ENCODE measurements around the gene TCERG1L.

TCERG1L gene

GRCh38 chr10:131123496-131123895 lies 188.0 kb downstream of the TCERG1L start:
- DNase-seq, result no peak
- ATAC-seq, result no peak

GRCh38 chr10:131121511-131122035 lies 189.9 kb downstream of the TCERG1L start:
- no peak for ATAC-seq

GRCh38 chr10:131119626-131120355 lies 191.7 kb downstream of the TCERG1L start:
- DNase-seq (no peak), ATAC-seq (no peak)

More at GRCh38 chr10:131121511-131122035, 189.9 kb downstream of the TCERG1L start:
- no peak for DNase-seq

DNA sequence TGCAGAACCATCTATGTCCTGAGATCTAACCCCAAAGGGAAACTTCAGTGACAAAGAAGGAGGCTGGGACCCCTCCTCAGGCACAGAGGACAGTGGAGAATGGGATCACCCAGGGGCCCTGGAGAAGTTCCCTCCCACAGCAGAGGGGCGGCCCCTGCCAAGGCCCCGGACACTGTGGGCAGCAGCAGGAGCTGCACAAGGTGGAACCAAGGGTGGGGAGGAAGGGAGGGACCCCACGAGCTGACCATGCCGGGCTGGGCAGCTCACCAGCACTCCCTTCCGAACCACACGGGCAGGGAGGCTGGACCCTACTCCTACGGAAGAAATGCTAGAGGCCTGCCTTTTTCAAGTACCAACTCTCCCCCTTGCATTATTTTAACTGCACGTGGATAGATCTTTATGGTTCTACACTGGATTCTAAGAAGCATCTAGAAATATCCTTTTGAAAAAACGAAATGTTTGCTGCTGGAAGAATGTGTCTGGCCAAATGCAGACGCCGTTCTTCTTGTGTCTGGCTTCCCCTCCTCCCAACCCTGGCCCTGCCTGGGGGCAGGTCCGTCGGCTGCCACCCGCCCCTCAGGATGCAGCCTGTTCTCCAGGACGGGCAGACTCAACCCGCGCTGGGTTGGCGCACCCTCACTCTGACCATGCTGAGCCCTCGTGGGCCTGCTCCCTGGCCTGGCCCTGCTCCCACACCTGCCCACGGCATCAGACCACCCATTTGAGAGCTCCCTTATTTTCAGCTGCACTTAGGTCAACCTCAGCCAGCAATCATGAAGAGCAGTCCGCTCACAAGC lies 193.9 kb downstream of the TCERG1L start:
- DNase-seq (no peak), ATAC-seq (no peak)

DNA sequence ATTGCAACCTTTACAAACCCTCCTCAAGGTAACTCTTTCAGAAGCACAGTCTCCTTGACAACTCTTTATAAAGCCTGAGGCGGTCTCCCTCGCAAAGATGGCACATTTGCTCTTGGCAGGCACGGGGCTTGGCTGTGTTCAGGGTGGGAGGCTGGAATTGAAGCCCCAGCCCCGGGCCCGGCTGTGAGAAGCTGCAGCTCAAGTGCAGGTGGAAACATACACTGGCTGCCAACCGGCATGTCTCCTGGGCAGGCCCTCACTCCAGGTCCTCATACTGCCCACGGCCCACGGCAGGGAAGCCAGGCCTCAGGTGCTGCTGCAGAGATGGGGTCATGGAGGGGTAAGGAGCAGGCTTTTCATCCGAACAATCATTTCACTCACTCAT lies 194.5 kb downstream of the TCERG1L start:
- ATAC-seq, result no peak
- DNase-seq, result no peak

DNA sequence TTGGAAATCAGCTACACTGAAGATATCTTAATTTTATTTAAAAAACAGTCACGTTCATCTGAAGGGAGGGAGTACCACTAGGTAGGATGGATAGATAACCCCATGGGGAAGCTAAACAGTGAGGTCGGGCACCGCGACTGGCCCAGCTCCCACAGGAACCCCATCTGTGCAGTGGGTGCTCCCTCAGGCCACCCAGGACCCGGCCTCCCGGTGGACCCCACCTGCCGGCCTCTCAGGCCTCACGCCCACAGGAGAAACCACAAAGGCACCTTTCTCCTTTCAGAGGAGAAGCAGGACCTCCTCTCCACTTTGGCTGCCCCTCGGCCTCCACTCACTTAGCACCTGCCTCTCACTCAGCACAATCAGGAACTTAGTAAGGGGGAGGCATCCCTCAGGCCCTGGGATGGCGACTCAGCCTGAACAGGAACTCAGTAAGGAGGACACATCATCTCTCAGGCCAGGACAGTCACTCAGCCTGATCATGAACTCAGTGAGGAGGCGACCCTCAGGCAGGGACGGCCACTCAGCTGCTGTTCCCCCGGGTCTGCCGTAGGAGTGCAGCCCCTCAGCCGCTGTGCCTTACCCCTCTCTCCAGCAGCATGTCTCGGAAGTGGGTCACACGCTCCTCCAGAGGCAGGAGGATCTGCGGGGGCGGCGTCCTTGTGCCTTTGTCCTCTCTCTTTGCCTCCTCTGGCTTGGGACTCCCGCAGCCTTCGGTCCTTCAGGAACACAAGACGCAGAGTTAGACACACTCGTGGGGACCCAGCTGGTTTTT lies 195.1 kb downstream of the TCERG1L start:
- no peak for ATAC-seq
- no peak for DNase-seq

DNA sequence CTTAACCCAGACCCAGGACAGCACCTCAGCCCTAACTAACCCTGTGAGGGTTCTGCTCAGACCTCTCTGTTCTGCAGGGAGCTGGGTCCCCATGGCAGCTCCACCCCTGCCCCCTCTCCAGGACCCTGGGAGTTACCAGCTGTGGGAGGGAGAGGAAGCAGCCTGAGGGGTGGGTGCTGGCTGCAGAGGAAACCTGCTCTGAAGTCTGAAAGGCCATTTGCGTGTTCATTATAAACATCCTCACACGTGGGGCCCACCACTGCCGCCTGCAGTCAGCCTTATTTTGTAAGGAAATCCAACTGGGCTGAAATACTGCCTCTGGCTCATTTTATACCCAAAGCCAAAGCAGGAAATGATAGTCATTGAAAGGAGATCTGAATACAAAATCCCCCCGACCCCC lies 195.7 kb downstream of the TCERG1L start:
- ATAC-seq, result no peak
- DNase-seq, result no peak

- DNase-seq, result no peak
- ATAC-seq, result no peak
These were observed 196.2 kb downstream of the TCERG1L start for GRCh38 chr10:131115321-131115720.

- ATAC-seq (no peak), DNase-seq (no peak)
These were observed 196.7 kb downstream of the TCERG1L start for GRCh38 chr10:131114846-131115245.

DNA sequence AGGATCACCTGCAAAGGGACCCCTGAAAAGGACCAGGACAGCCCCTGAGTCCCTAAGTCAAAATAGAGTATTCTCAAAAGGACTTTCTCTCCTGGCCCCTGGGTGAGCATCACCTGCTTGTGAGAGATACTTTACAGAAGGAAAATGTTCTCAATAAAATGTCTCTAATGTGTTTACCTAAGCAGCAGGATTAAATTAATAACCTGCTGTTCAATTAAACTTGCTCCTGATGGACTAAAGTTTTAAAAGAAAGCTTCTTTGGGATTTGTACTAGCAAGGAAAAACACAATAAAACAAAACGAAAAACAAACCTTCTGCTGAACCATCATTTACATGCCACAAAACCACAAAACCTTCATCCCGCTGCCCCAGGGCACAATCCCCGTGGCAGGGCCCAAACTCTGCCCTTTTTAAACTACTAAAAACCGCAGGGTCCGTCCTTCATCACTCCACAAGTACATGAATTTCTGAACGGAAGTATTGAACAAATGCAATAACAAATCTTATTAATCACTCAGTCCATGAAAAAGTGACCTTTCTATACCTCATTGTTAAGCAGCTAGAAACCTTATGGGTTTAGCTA lies 197.7 kb downstream of the TCERG1L start:
- ATAC-seq, result no peak
- DNase-seq, result no peak

GRCh38 chr10:131113165-131113564 lies 198.4 kb downstream of the TCERG1L start:
- no peak for DNase-seq
- ATAC-seq, result no peak

- DNase-seq (no peak), ATAC-seq (no peak)
These were observed 198.8 kb downstream of the TCERG1L start for GRCh38 chr10:131112691-131113090.

- DNase-seq (no peak), ATAC-seq (no peak)
These were observed 199.9 kb downstream of the TCERG1L start for GRCh38 chr10:131111471-131112080.

DNA sequence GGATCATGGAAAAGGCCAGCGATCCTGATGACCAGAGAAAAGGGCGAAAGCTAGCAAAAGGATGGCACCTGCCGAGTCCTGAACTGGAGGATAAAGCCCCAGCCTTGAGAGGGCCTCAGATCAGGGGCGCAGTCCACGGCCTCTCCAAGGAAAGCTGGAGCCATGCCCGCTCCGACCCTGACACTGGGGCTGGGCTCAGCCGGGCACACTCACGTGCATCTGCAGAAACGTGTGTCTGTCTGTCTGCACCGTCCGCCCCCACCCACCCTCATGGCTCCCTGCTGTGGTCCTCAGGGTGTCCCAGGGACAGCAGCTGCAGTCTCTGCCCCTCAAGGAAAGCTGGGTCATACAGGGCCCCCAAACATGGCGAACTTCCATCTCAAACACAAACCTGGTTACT lies 200.5 kb downstream of the TCERG1L start:
- ATAC-seq (no peak), DNase-seq (no peak)

DNA sequence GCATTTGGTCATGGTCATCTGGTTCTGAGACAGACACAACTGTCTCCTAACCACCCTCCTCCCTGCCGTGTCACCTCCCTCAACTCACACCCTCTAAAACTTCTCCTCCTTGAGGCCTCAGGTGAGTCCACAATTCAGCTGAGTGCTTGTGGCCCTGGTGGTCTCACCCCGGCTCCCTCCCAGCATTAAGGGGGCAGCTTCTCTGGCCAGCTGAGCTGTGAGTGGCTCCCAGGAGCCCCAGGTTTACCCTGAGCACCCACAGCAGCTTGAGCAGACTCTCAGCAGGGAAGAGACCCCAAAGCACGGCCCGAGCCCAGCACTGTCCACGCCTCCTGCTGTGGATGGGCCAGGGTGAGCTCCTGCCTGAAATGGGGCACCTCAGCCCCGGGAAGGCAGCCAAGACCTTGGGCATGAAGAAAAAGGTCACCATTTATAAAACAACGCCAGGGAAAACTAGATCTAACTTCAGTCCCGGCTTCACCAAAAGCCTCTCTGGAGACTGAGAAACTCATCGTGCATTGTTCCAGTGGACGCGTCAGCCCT lies 201.2 kb downstream of the TCERG1L start:
- ATAC-seq, result no peak

GRCh38 chr10:131109726-131110125 lies 201.8 kb downstream of the TCERG1L start:
- no peak for DNase-seq
- no peak for ATAC-seq

More for the DNA sequence above, 201.2 kb downstream of the TCERG1L start:
- DNase-seq, result no peak

DNA sequence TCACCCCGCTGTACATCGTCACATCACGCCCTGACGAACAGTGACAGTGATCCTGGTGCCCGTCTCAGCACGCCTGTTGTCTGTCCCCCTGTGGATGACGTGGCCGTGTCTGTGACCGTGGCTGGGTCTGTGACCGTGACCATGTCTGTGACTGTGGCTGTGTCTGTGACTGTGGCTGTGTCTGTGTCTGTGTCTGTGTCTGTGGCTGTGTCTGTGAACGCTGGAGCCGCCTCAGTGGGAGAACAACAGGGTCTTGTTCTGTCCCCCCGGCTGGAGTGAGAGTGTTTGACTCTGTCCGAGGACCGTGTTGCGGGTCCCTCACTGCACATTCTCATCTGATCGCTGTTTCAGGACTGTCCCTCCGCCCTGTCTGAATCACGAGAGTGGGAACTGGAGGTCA lies 202.2 kb downstream of the TCERG1L start:
- DNase-seq (no peak), ATAC-seq (no peak)

DNA sequence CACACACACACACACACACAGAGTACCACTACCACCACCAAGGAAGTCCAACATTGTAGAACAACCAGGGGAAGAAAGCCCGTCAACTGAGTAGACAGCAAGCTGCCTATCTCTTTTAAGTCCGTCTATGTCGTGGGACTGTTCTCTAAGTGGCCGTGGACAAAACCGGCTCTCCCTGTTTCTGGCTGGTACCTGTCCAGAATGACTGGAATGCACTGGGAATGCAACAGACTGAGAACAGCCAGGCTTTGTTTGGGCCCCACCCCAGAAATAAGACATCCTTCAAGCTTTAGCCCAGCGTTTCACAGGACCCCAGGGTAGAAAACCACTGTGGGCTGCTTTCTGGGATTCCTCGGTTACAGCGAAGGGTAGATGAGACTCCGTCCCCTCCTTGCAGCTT lies 203.6 kb downstream of the TCERG1L start:
- ATAC-seq (no peak), DNase-seq (no peak)

DNA sequence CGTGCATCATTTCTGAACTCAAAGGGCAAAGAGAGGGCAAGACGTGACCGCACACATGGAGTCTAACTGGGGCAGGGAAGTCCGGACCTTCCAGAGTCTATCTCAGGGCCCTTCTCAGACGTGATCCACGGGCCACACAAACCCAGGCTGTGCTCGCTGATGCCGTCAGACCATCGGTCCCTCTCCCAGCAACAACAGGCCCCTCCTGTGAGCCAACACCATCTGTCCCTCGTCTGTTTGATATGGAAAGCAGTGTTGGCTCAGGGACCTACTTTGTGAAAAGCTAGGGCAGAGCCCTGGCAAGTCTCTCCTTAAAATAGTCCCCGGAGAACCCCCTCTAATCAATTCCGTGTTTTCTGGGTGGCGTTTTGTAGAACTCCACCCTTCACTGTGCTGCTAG lies 208.8 kb downstream of the TCERG1L start:
- ATAC-seq (no peak), DNase-seq (no peak)

DNA sequence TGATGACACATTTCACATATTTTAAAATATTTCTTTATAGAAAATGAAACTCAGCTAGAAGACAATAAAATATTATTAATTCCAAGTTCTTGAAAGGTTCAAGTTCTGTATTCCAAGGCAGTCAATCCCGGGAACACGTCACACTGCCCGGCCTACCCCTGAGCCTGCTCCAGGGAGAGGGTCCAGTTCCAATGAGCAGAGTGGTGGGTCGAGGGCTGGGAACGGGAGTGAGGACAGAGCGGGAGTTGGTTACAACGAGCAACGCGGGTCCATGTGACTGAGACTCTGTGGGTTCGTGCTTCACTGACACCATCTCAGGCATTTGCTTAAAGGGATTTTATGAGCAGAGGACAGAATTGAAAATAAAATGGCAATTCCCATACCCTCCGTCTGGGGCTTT lies 209.4 kb downstream of the TCERG1L start:
- ATAC-seq (no peak), DNase-seq (no peak)

Measured in stimulated activated naive CD8-positive, alpha-beta T cell treated with anti-CD3 and anti-CD28 coated beads, Interleukin-15, Interleukin-2, amounts not matched to agents 100 U/mL and 50 U/mL, for 24 hours (primary cell).